IPS DF 19.7 (cell line): ENCODE results near the gene ATP2C2.
"Not testable (repeated sequence)": the region's sequence is repeated elsewhere in the genome, so short reads cannot be mapped to it uniquely, and the experiment has no call there.

ENCODE experiments used
- DNase-seq: peaks from one replicate; pipeline ENCODE4 v3.0.0-alpha.2; 2013; ENCODE audit warnings: low read depth, low spot score

Gene ATP2C2

DNA sequence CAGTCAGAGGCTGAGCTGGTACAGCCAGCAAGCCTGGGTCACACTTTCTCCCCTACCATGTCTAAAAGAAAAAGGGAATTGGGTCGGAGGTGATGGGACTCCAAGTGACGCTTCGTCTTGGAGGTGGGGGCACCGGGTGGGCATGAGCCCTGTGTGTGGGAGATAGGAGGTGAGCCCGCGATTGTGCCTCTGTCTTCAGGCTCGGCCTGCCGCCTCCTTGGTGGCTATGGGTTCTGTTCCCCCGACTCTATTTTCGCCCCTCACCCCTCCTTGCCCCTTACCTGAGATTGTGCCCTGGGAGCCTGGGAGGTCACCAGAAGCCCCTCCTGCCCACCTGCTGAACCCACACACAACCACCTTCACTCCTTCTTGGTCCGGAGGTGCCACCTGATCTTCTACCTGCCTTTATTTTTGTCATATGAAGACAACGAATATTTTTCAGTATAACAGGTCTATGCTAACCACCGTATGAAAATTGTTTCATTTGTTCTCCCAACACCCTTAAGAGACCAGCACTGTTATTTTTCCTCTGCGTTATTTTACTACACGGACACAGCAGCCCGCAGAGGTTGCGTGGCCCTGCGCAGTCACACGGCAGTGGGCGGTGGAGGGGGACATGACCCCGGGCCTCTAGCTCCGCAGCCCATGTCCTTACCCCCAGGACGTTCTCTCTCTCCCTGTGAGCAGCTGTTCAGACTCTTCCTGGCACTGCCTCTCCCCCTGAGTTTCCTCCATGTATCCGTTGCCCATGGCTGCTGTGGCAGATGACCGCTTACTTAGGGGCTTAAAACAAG, 49.9 kb downstream of the ATP2C2 start:
- DNase-seq = no peak

DNA sequence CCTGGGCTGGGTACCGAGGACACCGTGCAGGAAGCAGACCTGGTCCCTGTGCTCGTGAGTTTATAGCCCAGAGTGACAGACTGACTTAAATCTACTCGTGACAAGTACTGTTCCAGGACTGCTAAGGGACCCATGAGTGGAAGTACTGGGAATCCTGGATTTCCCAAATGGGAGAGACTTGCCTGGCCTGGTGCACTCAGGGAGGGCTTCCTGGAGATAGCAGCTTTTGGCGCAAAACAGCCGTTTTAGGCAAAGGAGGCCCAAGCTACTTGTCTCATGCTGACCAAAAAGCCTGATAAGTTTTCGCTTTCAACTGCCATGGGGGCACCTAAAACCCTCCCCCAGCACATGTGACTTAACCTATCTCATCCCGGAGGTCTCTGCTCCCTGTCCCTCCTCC, 51.4 kb downstream of the ATP2C2 start:
- DNase-seq = no peak

DNA sequence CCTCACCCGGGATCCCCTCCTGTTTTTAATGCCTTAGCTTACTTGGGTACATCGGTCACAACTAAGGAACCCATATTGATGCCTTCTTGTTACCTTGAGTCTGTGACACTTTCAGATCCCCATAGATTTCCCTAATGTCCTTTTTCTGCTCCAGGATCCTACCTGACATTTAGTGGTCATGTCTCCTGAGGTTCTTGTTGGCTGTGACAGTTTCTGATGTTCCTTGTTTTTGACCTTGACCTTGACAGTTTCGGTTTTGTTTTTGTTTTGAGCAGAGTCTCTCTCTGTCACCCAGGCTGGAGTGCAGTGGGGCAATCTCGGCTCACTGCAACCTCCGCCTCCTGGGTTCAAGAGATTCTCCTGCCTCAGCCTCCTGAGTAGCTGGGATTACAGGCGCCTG, 52.2 kb downstream of the ATP2C2 start:
- DNase-seq = not testable (repeated sequence)

DNA sequence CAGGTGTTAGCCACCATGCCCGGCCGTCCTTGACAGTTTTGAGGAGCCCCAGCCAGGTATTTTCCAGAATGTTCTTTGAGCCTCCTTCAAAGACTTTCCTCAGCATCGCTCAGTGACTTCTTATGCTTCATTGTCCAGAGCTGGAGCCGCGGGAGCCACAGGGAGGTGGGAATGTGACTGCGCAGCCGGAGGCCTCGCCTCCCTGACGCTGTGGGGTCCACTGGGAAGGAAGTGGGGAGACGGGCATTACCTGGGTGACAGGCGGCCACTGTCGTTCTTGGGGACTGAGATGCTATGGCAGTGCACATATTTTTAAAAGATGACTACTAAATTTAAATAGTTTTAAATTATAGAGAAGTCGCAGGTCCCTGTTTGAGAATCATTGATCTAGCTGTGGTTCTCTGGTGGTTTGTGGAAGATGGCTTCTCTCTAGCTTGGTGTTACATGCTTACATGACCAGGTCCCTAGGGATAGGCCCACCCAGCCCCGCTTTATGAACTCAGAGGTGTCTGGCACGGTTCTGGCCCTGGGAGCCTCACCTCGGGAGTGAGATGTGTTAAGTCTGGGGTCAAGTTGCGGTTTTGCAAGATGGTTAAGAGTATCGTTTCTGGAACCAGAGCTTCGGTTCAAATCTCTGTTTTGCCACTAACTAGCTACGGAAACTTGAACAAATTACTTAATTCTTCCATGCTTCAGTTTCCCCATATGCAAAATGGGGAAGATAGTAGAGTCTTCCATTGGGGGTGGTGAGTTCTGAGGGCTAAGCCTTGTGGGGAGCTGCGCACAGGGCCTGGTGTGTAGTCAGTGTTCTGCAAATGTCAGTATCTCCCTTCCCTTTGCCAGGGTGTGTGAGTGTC, 53.0 kb downstream of the ATP2C2 start:
- DNase-seq = no peak

DNA sequence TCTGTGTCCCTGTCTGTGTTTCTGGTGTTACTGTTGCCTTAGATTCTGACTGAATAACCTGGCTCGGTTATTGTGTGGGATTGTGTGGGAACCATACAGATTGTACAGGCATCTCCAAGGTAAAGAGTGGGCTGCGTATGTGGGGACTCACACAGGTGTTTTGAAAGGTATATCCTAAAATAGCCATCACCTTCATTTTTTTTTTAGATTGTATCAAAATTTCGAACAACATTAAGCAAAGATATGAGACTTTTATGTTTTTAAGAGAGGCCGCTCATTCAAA, 53.5 kb downstream of the ATP2C2 start:
- DNase-seq = no peak

DNA sequence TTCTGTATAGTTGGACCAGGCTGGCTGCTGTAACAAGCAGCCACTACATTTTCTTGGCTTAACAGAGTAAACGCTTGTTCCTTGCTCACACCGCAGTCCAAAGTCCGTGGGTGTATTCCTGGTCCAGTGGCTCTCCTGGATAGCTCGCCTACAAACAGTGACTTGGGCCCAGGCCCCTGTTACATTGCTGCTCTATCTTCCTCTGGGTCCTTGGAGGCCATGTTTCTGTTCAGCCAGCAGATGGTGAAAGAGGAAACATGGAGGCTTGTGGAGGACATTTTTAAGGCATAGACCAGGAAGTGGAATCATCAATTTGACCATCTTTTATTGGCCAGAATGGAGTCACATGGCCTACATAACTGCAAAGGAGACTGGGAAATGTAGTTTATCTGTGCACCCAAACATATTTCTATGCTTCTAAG, 55.1 kb downstream of the ATP2C2 start:
- DNase-seq = no peak

DNA sequence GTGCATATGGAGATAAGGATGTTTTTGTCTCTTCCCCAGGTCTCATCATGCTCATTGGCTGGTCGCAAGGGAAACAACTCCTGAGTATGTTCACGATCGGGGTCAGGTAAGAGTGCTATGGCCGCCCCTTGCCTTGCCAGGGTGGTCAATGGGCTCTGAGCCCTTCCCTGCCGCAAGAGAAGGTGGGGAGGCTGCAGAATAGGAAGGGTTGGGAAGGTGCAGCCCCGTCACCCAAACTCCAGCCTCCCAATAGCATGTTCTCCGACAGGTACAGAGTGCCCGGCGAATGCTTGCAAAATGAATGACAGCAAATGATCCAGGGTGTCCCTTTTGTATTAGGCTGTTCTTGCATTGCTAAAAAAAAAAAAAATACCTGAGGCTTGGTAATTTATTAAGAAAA, 57.4 kb downstream of the ATP2C2 start:
- no peak for DNase-seq

DNA sequence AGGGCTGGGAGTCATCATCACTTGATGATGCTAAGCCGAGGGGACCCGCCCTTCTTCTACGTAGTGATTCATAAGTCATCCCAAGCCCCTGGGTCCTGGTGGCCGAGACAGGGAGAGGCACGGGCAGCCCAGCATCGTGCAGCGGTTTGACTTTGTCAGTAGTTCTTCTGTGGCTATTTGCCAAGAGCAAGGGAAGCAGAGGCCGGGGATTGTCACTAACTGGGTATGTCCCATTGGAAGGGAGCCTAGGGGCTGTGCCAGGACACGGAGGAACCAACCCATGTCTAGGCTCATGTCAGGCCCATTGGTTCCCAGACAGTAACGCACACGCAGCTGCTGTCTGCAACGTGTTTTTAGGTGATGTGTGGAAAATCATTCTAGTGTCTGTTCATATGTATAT, 58.5 kb downstream of the ATP2C2 start:
- no peak for DNase-seq

DNA sequence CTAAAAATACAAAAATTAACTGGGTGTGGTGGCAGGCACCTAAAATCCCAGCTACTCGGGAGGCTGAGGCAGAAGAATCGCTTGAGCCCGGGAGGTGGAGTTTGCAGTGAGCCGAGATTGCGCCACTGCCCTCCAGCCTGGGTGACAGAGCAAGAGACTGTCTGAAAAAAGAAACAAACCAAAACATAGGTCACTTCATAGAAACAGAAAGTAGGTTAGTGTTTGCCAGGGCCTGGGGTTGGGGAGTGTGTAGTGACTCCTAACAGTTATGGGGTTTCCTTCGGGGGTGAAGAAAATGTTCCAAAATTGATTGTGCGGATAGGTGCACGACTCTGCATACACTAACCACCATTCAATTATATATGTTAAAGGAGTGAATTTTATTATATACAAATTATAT, 59.2 kb downstream of the ATP2C2 start:
- DNase-seq = no peak

DNA sequence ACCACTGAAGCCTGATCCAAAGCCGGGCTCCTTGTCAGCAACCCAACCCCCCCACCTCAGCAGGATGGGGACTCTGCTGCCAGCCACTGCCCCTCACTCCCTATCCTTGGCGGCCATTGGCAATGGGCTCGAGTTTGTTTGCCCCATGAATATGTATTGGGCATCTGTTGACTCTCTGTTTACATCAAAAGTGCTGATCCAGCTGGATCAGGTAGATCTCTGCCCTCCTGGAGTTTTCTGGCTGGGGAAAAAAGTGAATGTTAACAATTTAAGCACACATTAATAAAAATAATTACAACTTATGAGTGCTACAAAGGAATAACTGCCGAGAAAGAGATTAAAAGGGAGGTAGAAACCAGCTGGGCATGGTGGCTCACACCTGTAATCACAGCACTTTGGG, 62.5 kb downstream of the ATP2C2 start:
- no peak for DNase-seq

DNA sequence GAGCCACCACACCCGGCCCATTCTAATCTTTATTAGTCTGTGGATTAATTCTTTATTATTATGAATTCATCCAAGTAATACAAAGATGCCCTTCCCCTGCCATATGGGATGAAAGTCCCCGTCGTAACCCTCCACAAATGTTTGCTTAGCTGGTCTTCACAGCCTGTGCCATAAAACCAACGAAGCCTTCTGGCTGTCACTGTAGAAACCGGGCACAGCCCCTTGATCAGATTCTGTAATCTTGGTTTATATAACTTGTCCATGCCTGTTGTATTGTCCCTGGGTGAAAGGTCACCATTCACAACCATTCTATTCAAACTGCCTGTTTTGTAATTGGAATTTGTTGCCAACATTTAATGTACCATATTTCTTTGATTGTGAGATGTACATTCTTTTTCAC, 66.5 kb downstream of the ATP2C2 start:
- no peak for DNase-seq

DNA sequence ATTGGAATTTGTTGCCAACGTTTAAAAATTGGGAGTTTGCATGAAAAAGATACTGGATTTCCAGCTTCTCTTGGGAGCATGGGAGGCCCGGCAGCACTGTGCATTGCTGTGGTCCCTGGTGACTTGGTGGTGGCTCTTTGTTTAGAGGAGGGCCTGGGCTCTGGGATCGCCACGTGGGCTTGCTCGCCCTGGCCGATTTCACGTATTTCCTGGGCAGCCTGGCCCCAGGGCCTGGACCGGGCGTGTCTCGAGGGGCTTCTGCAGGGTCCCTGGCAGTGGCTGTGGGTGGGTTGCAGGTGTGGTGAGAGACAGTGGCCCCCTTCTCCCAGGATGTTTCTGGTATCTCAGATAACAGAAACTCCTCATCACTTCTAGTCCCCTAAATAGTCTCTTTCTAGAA, 67.9 kb downstream of the ATP2C2 start:
- no peak for DNase-seq

DNA sequence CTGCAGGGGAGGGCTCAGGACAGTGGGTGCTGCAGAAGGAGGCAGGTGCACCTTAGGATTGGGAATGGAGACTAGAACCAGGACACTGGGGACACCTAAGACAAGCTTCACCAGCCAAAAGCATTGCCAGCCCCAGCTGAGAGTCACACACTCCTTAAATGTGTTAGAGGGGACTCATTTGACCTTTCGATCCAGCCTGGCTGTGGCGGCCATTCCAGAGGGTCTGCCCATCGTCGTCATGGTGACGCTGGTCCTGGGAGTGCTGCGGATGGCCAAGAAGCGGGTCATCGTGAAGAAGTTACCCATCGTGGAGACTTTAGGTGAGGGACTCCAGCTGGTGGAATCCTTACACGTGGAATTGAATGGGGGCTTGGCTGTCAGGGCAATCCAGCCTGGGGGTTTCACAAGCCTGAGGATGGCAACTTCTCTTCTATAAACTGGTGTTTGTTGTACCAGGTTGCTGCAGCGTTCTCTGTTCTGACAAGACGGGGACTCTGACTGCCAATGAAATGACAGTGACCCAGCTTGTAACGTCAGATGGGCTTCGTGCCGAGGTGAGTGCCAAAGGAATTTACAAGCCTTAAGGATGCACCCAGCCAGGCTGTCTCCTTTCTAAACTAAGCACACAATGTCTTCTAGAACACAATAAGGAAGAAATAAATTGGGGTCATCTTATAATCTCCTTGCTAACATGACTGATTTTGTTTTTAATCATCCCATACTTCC, 70.8 kb downstream of the ATP2C2 start:
- DNase-seq = no peak

DNA sequence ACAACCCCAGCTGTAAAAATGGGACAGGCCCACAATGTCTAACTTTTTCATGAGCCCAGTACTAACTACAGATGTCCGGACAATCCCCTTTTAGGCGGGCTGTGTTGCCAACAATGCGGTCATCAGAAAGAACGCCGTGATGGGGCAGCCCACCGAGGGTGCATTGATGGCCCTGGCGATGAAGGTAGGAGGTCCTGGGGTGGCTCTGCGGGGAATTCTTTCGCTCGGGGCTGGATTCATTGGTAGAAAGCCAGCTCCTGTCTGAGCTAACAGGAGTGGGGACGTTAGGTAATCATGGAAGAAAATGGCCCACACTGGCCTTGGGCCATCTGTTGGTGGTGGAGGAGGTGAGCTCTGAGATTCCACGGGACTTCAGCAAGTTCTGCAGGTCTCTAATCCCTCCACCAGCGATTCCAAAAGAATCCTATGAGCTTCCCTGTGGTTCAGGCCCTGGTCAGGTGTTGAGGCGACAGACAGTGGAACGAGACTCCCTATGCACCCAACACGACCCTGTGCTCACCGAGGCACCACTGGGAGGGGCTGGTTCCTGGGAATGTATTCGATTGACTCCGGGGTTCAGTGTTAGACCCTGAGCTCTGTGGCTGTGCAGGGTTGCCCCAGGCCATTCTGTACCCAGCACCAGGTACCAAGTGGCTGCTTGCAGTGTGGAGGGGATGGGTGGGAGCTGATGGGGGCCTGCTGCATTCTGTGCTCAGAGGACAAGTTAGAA, 74.2 kb downstream of the ATP2C2 start:
- no peak for DNase-seq

DNA sequence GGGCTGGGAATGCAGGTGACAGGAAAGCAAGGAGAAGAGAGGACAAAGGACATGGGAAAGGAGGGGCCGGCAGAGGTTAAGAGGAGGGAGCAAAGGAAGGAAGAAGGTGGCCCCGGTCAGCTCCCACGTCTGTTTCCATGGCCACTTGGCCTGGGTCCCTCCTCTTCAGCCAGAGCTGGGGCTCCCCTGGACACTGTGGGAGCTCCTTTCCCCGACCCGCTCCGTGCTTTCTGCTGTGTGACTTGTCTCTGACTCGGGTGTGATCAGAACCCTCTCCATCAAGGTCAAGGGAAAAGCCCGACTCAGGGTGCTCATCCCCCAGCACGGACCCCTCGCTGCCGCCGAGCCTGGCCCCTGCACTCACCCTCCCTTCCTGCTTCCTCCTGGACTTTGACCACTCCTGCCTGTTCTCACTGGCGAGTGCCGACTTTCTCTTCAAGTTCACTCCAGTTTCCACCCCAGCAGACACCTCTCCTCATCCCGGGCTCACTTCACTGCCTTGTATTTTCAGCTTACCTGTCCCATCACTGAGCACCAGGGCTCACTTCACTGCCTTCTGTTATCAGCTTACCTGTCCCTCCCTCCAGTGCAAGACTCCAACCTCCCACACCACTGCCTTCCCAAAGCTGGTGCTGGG, 74.9 kb downstream of the ATP2C2 start:
- no peak for DNase-seq

DNA sequence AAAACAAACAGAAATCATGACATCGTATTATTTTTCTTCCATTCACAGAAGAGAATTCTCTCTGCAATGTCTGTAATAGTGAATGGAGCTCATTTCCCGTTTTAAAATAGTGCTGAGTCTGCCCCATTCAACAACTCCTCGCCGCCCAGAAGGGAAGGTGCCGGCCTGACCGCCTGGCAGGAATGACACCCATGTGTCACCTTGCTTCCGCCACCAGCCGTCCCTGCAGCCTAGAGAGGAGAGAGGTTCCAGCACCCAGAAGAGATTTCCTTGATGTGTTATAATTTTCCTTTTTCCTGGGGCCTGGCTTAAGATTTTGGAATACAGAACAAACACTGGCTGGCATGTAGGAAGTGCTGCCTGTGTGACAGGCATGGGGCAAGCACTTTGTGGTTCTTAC, 76.1 kb downstream of the ATP2C2 start:
- DNase-seq = no peak

DNA sequence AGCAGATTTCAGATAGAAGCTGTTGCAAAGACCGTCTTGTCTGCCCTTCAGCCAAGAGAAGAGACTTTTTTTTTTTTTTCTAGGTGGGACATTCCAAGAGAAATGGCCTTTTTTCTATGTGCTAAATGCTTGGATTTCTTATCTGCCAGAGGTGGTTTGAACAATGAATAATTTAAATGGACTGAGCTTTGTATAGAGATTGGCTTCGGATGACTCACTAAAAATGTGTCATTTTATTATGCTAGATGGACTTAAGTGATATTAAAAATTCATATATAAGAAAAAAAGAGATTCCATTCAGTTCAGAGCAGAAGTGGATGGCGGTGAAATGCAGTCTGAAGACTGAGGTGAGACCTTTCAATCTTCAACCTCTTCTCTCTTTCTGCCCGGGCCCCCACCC, 77.7 kb downstream of the ATP2C2 start:
- DNase-seq = no peak

DNA sequence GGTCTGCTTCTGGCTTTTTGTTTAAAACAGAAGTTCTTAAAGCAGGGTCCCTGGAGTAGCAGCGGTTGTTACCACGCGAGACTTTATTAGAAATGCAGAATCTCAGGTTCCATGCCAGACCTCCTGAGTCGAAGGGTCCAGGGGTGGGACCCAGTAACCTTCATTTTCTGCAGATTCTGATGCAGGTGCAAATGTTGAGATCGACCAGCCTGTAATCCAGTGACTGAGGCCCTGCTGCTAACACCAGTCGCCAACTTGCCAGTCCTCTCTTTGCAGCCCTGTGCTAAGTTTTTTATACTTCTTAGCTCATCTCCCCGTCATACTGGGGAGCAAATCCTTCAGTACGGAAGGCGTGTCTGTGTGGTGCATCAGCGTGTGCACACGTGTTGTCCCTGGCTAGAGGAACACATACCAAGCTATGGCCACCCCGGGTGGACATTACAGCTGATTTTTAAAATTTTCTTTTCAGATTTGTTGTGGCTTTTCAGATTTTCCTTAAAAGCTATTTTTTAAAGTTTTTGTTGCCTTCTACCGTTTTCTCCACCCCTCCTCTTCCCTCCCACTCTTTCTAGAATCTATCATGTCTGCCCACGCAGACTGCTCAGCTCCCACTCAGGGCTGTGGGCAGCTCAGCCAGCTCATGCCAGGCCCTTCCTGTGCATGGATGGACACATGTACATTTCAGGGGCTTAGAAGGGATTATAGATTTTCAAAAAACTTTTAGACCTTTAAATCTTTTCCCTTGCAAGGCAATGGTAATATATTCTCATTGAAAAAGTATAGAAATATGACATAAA, 78.5 kb downstream of the ATP2C2 start:
- DNase-seq = no peak

DNA sequence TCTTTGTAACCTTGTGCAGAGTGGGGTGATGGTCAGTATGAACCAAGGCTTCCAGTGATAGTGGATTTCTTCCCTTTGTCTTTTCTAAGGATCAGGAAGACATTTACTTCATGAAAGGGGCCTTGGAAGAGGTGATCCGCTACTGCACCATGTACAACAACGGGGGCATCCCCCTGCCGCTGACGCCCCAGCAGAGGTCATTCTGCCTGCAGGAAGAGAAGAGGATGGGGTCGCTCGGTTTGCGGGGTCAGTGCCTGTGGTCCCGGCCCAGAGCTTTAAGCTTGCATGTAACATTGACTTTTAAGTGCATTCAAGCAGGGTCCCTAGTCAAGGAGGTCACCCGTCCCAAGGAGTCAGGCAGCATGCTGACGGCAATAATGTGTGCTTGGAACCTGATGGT, 80.1 kb downstream of the ATP2C2 start:
- no peak for DNase-seq
